GM10248 (cell line): ENCODE results near the gene IL23R.

Experiments used
- CTCF ChIA-PET: fragments of 300-600 bp; sonication (Branson Sonifier 250); formaldehyde crosslinking; extraction: SDS; loops from one replicate; lab custom pipeline; 2021; ENCODE audit warnings: antibody characterized with exemption; lab: Yijun Ruan, JAX
- POLR2A ChIA-PET: fragments of 350-650 bp; sonication (Branson Sonifier 250); formaldehyde crosslinking; extraction: SDS; loops from one replicate; lab custom pipeline; 2020; ENCODE audit warnings: antibody characterized with exemption; lab: Yijun Ruan, JAX
- DNase-seq: peaks from one replicate; pipeline ENCODE4 v3.0.0; 2012; ENCODE audit errors: extremely low spot score
- CTCF ChIP-seq: IDR thresholded peaks from 2 replicates; pipeline ENCODE4 v1.5.1; 2012; ENCODE audit warnings: mild to moderate bottlenecking, low read depth; ENCODE audit errors: extremely low read depth, missing control alignments, control extremely low read depth

IL23R gene

GRCh38 chr1:67216401-67216800 lies 50.1 kb downstream of the IL23R start:
- ChIA-PET CTCF (interaction anchor here (0.8 to 9.6 kb wide), 17 partner anchors 7 to 549 kb away, joined by 3 to 142 read pairs (median 9); partner anchors contain the start of genes IL23R and SERBP1), POLR2A (no interaction called here)
- DNase-seq = no peak
- TF ChIP-seq CTCF = no peak

GRCh38 chr1:67217417-67217816 lies 51.2 kb downstream of the IL23R start:
- no peak for DNase-seq
- ChIA-PET POLR2A (no interaction called here), CTCF (interaction anchor here (9.6 kb wide), 1 partner anchor 284 kb away, joined by 142 read pairs; no protein-coding TSS in a partner anchor)
- TF ChIP-seq CTCF = no peak

- TF ChIP-seq CTCF = no peak
- DNase-seq = no peak
- POLR2A ChIA-PET = no interaction called here
- CTCF ChIA-PET = interaction anchor here (9.6 kb wide), 1 partner anchor 284 kb away, joined by 142 read pairs; no protein-coding TSS in a partner anchor
These were observed 51.7 kb downstream of the IL23R start for GRCh38 chr1:67217938-67218337.

GRCh38 chr1:67224856-67225255 lies 58.6 kb downstream of the IL23R start:
- ChIA-PET CTCF (interaction anchor here (1.1 to 8.0 kb wide), 3 partner anchors 9 to 275 kb away, joined by 4 to 87 read pairs (median 15); no protein-coding TSS in a partner anchor), POLR2A (no interaction called here)
- no peak for DNase-seq
- no peak for TF ChIP-seq CTCF

- CTCF ChIA-PET = interaction anchor here (0.6 to 8.0 kb wide), 6 partner anchors 13 to 394 kb away, joined by 3 to 87 read pairs (median 3); no protein-coding TSS in a partner anchor
- no peak for TF ChIP-seq CTCF
These were observed 60.4 kb downstream of the IL23R start for GRCh38 chr1:67226688-67227087.

GRCh38 chr1:67227196-67227595 lies 60.9 kb downstream of the IL23R start:
- POLR2A ChIA-PET = interaction anchor here (0.6 kb wide), 2 partner anchors 57 to 106 kb away, joined by 3 read pairs; no protein-coding TSS in a partner anchor
- no peak for TF ChIP-seq CTCF
- CTCF ChIA-PET = interaction anchor here (0.6 to 8.0 kb wide), 5 partner anchors 12 to 273 kb away, joined by 3 to 87 read pairs (median 3); no protein-coding TSS in a partner anchor
- DNase-seq = no peak

More at GRCh38 chr1:67226688-67227087, 60.4 kb downstream of the IL23R start:
- no peak for DNase-seq
- POLR2A ChIA-PET = interaction anchor here (0.6 kb wide), 2 partner anchors 58 to 106 kb away, joined by 3 read pairs; no protein-coding TSS in a partner anchor
